Endothelial cell (in vitro differentiated cells): ENCODE results near the gene USP17L22. TPM values are rescaled to one million over a fixed set of nuclear protein-coding genes. Genes with fewer than 3 reads are reported as not detected.
"Not testable (repeated sequence)": the region's sequence is repeated elsewhere in the genome, so short reads cannot be mapped to it uniquely, and the experiment has no call there.

Source experiments
- DNase-seq: peaks from one replicate; pipeline ENCODE4 v3.0.0; 2021; ENCODE audit warnings: low spot score
- H3K27ac Mint-ChIP-seq: one replicate; pipeline ENCODE4 v1.8.0; 2021; ENCODE audit warnings: mixed read lengths, inconsistent platforms; ENCODE audit not compliant: unreplicated experiment
- H3K27me3 Mint-ChIP-seq: one replicate; pipeline ENCODE4 v1.8.0; 2021; ENCODE audit warnings: mild to moderate bottlenecking, moderate library complexity, mixed read lengths, inconsistent platforms; ENCODE audit not compliant: unreplicated experiment
- H3K36me3 Mint-ChIP-seq: one replicate; pipeline ENCODE4 v1.8.0; 2021; ENCODE audit warnings: mild to moderate bottlenecking, low read depth, mixed read lengths, inconsistent platforms; ENCODE audit not compliant: unreplicated experiment
- H3K4me1 Mint-ChIP-seq: one replicate; pipeline ENCODE4 v1.8.0; 2021; ENCODE audit warnings: mild to moderate bottlenecking, mixed read lengths, inconsistent platforms; ENCODE audit not compliant: unreplicated experiment
- H3K4me3 Mint-ChIP-seq: one replicate; pipeline ENCODE4 v1.8.0; 2021; ENCODE audit warnings: mild to moderate bottlenecking, mixed read lengths, inconsistent platforms; ENCODE audit not compliant: unreplicated experiment
- H3K9me3 Mint-ChIP-seq: one replicate; pipeline ENCODE4 v1.8.0; 2021; ENCODE audit warnings: mixed read lengths, inconsistent platforms; ENCODE audit not compliant: unreplicated experiment
- total RNA-seq: library from RNA; stranded (reverse); fragmentation: NEBNext Ultra II Directional; extraction: Animal tissue kit (Norgen Biotek cat#: 25700); gene quantifications from one replicate; pipeline ENCODE4 v1.2.1, GENCODE V29; 2021; ENCODE audit not compliant: unreplicated experiment

The USP17L22 gene
- total RNA-seq, 1 donor from 2014 or later, result not detected

DNA sequence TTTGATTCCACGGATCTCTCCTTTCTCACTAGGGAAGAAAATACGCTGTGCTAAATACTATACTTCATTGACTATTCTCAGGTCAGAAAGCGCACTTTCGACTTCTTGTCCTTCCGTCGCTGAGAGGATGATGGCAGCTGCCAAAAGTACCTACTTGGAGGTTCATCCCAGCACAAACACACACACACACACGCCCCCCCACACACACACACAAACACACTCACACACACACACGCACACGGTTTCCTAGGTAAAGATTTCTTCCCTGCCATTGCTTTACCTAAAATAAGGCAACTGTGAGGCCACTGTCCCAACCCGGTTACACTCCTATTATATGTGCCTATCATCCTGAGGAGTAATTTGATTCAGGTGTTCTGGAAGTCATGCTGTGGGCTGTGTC, 4.3 kb downstream of the USP17L22 start:
- not testable (repeated sequence) for H3K4me1 Mint-ChIP-seq, H3K27me3 Mint-ChIP-seq, H3K27ac Mint-ChIP-seq, H3K36me3 Mint-ChIP-seq, H3K9me3 Mint-ChIP-seq, H3K4me3 Mint-ChIP-seq
- DNase-seq, result peak; percentile 2

Other genes with a start within 250 kb of the USP17L22 start
- not detected for gene FAM90A26, start 97.2 kb upstream of the USP17L22 start, total RNA-seq
- not detected for gene USP17L10, start 57.0 kb upstream of the USP17L22 start, total RNA-seq
- gene USP17L11, start 52.2 kb upstream of the USP17L22 start, total RNA-seq, result not detected
- gene USP17L12, start 47.5 kb upstream of the USP17L22 start, total RNA-seq, result not detected
- not detected for gene USP17L13, start 42.7 kb upstream of the USP17L22 start, total RNA-seq
- gene USP17L15, start 33.2 kb upstream of the USP17L22 start, total RNA-seq, result not detected
- gene USP17L17, start 23.7 kb upstream of the USP17L22 start, total RNA-seq, result not detected
- not detected for gene USP17L18, start 19.0 kb upstream of the USP17L22 start, total RNA-seq
- not detected for gene USP17L19, start 14.2 kb upstream of the USP17L22 start, total RNA-seq
- not detected for gene USP17L20, start 9.5 kb upstream of the USP17L22 start, total RNA-seq
- gene USP17L21, start 4.7 kb upstream of the USP17L22 start, total RNA-seq, result not detected
- gene USP17L24, start 57.5 kb downstream of the USP17L22 start, total RNA-seq, result not detected
- not detected for gene USP17L25, start 62.3 kb downstream of the USP17L22 start, total RNA-seq
- gene USP17L26, start 67.0 kb downstream of the USP17L22 start, total RNA-seq, result not detected
- not detected for gene USP17L5, start 71.8 kb downstream of the USP17L22 start, total RNA-seq
- gene USP17L27, start 76.5 kb downstream of the USP17L22 start, total RNA-seq, result not detected
- not detected for gene USP17L28, start 81.3 kb downstream of the USP17L22 start, total RNA-seq
- not detected for gene USP17L29, start 86.0 kb downstream of the USP17L22 start, total RNA-seq
- not detected for gene USP17L30, start 95.5 kb downstream of the USP17L22 start, total RNA-seq
- gene DEFB131A, start 176.8 kb downstream of the USP17L22 start, total RNA-seq, result not detected